ENCODE measurements around the gene LRRC8A. TPM values are rescaled to one million over a fixed set of nuclear protein-coding genes. Genes with fewer than 3 reads are reported as not detected.
"Not testable (repeated sequence)": the region's sequence is repeated elsewhere in the genome, so short reads cannot be mapped to it uniquely, and the experiment has no call there.

LRRC8A gene
- total RNA-seq, 4 donors from 2014 or later: 39.5 to 94.2 (median 55.6) TPM

- Histone ChIP-seq H3K36me3 (peaks cover 0 to 65% (median 30%) of the 10 kb centered on the region in 4 donors), H3K4me1 (no peaks in the 10 kb centered on the region), H3K9me3 (no peaks in the 10 kb centered on the region), H3K4me3 (no peak overlapping the region), H3K27me3 (no peaks in the 10 kb centered on the region), H3K27ac (replicated peaks in 1 of 4) (no peak overlapping the region)
- intact Hi-C loops (cut with DNase I): no loop called here
- 83% methylated on average over 3 of the region's 3 CpGs for WGBS
- TF ChIP-seq, protein P1, sequence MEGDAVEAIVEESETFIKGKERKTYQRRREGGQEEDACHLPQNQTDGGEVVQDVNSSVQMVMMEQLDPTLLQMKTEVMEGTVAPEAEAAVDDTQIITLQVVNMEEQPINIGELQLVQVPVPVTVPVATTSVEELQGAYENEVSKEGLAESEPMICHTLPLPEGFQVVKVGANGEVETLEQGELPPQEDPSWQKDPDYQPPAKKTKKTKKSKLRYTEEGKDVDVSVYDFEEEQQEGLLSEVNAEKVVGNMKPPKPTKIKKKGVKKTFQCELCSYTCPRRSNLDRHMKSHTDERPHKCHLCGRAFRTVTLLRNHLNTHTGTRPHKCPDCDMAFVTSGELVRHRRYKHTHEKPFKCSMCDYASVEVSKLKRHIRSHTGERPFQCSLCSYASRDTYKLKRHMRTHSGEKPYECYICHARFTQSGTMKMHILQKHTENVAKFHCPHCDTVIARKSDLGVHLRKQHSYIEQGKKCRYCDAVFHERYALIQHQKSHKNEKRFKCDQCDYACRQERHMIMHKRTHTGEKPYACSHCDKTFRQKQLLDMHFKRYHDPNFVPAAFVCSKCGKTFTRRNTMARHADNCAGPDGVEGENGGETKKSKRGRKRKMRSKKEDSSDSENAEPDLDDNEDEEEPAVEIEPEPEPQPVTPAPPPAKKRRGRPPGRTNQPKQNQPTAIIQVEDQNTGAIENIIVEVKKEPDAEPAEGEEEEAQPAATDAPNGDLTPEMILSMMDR (IDR thresholded peaks at IDR 0.05): no peak
- TF ChIP-seq POLR2A (IDR thresholded peaks at IDR 0.05; ENCODE audit: low read depth): no peak
- DNase-seq (ENCODE audit: extremely low spot score): no peak
These were observed 43.6 kb upstream of the LRRC8A start for GRCh38 chr9:128838338-128838737.

DNA sequence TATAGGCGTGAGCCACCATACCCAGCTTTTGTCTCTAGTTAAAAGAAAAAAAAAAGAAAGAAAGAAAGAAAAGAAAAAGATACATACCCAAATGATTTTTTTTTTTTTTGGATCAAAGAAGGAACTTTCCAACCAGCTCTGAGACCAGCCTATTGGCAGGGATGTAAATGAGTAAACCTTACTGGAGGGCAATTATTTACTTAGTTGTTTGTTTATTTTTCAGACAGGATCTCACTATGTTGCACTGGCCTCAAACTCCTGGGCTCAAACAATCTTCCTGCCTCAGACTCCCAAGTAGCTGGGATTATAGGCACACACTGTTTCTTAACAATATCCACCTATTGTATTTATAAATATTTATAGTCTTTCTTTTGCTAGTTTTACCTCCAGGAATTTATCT lies 41.4 kb upstream of the LRRC8A start:
- no peaks in the 10 kb centered on the region for H3K27me3 ChIP-seq
- DNase-seq (ENCODE audit: extremely low spot score): no peak
- no peaks in the 10 kb centered on the region for H3K9me3 ChIP-seq
- intact Hi-C loops (cut with DNase I): no loop called here
- 95% methylated on average over 1 of the region's 1 CpG for WGBS
- H3K4me1 ChIP-seq: no peaks in the 10 kb centered on the region
- no peak overlapping the region for H3K4me3 ChIP-seq
- no peak overlapping the region for H3K27ac ChIP-seq (replicated peaks in 1 of 4)
- H3K36me3 ChIP-seq: peaks cover 0 to 46% (median 23%) of the 10 kb centered on the region in 4 donors
- TF ChIP-seq POLR2AphosphoS5 (IDR thresholded peaks at IDR 0.05) (no peak), POLR2A (IDR thresholded peaks at IDR 0.05; ENCODE audit: low read depth) (no peak), EP300 (IDR thresholded peaks at IDR 0.05) (no peak)
- TF ChIP-seq, protein P1 (IDR thresholded peaks at IDR 0.05): no peak

GRCh38 chr9:128841694-128842492 lies 40.0 kb upstream of the LRRC8A start:
- H3K27ac ChIP-seq (replicated peaks in 1 of 4): no peak overlapping the region

DNA sequence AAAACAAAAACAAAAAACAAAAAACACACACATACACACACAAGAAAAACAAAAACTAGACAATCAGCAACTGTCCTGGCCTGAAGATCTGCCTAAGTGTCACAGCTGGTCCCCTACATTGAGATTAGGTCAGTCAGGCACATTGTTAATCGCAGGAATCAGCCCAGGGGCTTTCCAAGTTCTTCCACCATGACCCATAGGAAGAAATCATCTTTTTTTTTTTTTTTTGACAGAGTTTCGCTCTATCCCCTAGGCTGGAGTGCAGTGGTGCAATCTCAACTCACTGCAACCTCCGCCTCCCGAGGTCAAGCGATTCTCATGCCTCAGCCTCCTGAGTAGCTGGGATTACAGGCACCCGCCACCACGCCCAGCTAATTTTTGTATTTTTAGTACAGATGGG lies 38.8 kb upstream of the LRRC8A start:
- DNase-seq (ENCODE audit: extremely low spot score); H3K9me3 ChIP-seq; H3K4me3 ChIP-seq; H3K27ac ChIP-seq (replicated peaks in 1 of 4); H3K27me3 ChIP-seq; intact Hi-C loops (cut with DNase I); H3K4me1 ChIP-seq: not testable (repeated sequence)
- 97% methylated on average over 7 of the region's 7 CpGs for WGBS
- H3K36me3 ChIP-seq: peaks cover 0 to 32% (median 15%) of the 10 kb centered on the region in 4 donors

More at GRCh38 chr9:128841694-128842492, 40.0 kb upstream of the LRRC8A start:
- no peak for DNase-seq (ENCODE audit: extremely low spot score)
- no peaks in the 10 kb centered on the region for H3K4me1 ChIP-seq
- H3K4me3 ChIP-seq: no peak overlapping the region
- H3K27me3 ChIP-seq: no peaks in the 10 kb centered on the region
- H3K9me3 ChIP-seq: no peaks in the 10 kb centered on the region
- 89% methylated on average over 12 of the region's 12 CpGs for WGBS
- H3K36me3 ChIP-seq: peaks cover 0 to 42% (median 20%) of the 10 kb centered on the region in 4 donors
- intact Hi-C loops (cut with DNase I): no loop called here
- TF ChIP-seq, protein P1 (IDR thresholded peaks at IDR 0.05): no peak
- TF ChIP-seq POLR2A (IDR thresholded peaks at IDR 0.05; ENCODE audit: low read depth): no peak
- no peak for TF ChIP-seq EP300 (IDR thresholded peaks at IDR 0.05)
- TF ChIP-seq POLR2AphosphoS5 (IDR thresholded peaks at IDR 0.05): no peak

GRCh38 chr9:128845186-128845931 lies 36.6 kb upstream of the LRRC8A start:
- TF ChIP-seq POLR2AphosphoS5 (IDR thresholded peaks at IDR 0.05): no peak
- TF ChIP-seq EP300 (IDR thresholded peaks at IDR 0.05): no peak
- peaks cover 0 to 22% (median 14%) of the 10 kb centered on the region in 4 donors for H3K36me3 ChIP-seq
- H3K4me3 ChIP-seq: no peak overlapping the region
- no peaks in the 10 kb centered on the region for H3K27me3 ChIP-seq
- DNase-seq (ENCODE audit: extremely low spot score): no peak
- WGBS: 81% methylated on average over 13 of the region's 13 CpGs
- H3K27ac ChIP-seq (replicated peaks in 1 of 4): no peak overlapping the region
- intact Hi-C loops (cut with DNase I): no loop called here
- no peaks in the 10 kb centered on the region for H3K4me1 ChIP-seq
- no peaks in the 10 kb centered on the region for H3K9me3 ChIP-seq
